GM10248 (cell line): ENCODE measurements around the gene PSMD13.
A peak's percentile ranks its signal among the peaks of the same experiment; 100 is the strongest.
"Not testable (repeated sequence)": the region's sequence is repeated elsewhere in the genome, so short reads cannot be mapped to it uniquely, and the experiment has no call there.

ENCODE experiments used
- CTCF ChIA-PET: fragments of 300-600 bp; sonication (Branson Sonifier 250); formaldehyde crosslinking; extraction: SDS; loops from one replicate; lab custom pipeline; 2021; ENCODE audit warnings: antibody characterized with exemption; lab: Yijun Ruan, JAX
- POLR2A ChIA-PET: fragments of 350-650 bp; sonication (Branson Sonifier 250); formaldehyde crosslinking; extraction: SDS; loops from one replicate; lab custom pipeline; 2020; ENCODE audit warnings: antibody characterized with exemption; lab: Yijun Ruan, JAX
- DNase-seq: peaks from one replicate; pipeline ENCODE4 v3.0.0; 2012; ENCODE audit errors: extremely low spot score
- TF ChIP-seq, protein P1 (sequence below): IDR thresholded peaks from 2 replicates; pipeline ENCODE4 v1.5.1; 2012; ENCODE audit warnings: mild to moderate bottlenecking, low read depth; ENCODE audit errors: extremely low read depth, missing control alignments, control extremely low read depth

The PSMD13 gene

DNA sequence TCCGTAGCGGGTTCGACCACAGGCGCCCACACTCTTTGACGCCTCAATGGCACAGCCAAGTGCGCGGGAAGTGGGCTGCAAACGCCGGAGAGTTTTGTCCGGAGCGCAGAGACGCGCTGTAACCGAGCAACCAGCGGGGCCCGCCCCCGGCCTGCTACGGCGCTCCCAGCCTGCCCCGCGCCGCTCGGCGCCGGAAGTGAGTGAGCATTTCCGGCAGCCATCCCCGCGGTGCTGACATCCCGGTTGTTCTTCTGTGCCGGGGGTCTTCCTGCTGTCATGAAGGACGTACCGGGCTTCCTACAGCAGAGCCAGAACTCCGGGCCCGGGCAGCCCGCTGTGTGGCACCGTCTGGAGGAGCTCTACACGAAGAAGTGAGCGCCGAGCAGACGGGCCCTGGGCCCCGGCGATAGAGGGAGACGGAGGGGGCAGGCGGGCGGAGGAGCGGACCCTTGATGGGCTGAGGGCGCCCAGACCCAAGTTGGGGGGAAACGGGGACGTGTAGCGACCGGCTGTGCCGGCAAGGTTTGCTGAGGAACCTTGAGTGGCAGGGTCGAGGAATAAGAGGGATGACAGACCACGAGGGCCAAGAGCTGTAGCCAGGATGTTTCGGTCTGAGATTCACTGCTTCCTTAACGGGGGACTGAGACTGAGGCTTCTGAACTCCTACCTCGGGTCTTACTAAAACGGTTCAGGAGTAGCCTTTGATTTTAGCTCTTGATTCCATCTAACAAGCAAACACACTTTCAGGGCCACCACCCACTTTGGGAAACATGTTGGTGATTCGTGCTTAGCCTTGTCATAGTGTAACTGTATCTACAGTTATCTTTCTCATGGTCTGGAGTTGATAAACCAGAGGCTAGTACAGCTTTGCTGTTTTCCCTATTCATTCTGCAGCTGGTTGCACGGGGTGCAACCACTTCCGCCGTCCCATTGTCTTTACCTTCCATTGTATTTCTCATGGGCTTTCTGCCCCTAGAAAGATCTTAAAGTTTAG lies at the start of gene PSMD13:
Gene PSMD13 (plus strand): TSS at position 203 of the 994 bp plus-strand sequence. CDS start 74 bp downstream, at position 277.
- TF ChIP-seq, protein P1, sequence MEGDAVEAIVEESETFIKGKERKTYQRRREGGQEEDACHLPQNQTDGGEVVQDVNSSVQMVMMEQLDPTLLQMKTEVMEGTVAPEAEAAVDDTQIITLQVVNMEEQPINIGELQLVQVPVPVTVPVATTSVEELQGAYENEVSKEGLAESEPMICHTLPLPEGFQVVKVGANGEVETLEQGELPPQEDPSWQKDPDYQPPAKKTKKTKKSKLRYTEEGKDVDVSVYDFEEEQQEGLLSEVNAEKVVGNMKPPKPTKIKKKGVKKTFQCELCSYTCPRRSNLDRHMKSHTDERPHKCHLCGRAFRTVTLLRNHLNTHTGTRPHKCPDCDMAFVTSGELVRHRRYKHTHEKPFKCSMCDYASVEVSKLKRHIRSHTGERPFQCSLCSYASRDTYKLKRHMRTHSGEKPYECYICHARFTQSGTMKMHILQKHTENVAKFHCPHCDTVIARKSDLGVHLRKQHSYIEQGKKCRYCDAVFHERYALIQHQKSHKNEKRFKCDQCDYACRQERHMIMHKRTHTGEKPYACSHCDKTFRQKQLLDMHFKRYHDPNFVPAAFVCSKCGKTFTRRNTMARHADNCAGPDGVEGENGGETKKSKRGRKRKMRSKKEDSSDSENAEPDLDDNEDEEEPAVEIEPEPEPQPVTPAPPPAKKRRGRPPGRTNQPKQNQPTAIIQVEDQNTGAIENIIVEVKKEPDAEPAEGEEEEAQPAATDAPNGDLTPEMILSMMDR = no peak
- ChIA-PET CTCF (interaction anchor here (0.8 to 9.4 kb wide), 3 partner anchors 9 to 30 kb away, joined by 3 to 85 read pairs (median 3); partner anchors contain the start of genes BET1L and RIC8A), POLR2A (interaction anchor here (1.3 kb wide), 1 partner anchor 30 kb away, joined by 4 read pairs; the partner anchor contains the start of genes BET1L and RIC8A)
- peak; percentile 93 for DNase-seq

DNA sequence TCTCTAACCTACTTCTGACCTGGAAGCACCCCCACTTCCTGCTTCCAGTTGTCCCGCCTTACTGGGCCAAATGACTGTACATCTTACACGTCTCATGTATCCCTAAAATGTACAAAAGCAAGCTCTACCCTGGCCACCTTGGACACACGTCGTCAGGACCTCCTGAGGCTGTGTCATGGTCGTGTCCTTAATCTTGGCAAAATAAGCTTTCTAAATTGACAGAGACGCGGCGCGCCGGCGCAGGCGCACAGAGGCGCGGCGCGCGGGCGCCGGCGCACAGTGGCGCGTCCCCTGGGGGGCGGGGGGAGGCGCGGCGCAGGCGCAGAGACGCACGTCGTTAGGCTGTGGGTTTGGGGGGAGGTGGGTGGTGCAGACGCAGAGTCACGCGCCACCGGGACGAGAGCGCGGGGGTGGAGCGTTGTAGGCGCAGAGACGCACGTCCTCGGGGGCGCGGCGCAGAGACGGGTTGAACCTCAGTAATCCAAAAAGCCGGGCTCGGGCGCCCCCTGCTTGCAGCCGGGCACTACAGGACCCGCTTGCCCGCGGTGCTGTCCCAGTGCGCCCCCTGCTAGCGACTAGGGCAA lies 47.5 kb upstream of the PSMD13 start:
- POLR2A ChIA-PET, CTCF ChIA-PET: not testable (repeated sequence)

DNA sequence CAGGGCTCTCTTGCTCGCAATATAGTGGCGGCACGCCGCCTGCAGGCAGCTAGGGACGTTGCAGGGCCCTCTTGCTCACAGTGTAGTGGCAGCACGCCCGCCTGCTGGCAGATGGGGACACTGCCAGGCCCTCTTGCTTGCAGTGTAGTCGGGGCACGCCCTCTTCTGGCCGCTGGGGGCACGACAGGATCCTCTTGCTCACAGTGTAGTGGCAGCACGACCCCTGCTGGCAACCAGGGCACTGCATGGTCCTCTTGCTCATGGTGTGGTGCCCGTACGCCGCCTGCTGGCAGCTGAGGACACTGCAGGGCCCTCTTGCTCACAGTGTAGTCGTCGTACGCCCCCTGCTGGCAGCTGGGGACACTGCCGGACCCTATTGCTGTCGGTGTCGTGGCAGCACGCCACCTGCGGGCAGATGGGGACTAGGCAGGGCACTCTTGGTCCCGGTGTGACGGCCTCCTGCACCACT lies 46.9 kb upstream of the PSMD13 start:
- POLR2A ChIA-PET = not testable (repeated sequence)
- TF ChIP-seq, protein P1 = peak; percentile 30

More for the DNA sequence above, 47.5 kb upstream of the PSMD13 start:
- DNase-seq = not testable (repeated sequence)

DNA sequence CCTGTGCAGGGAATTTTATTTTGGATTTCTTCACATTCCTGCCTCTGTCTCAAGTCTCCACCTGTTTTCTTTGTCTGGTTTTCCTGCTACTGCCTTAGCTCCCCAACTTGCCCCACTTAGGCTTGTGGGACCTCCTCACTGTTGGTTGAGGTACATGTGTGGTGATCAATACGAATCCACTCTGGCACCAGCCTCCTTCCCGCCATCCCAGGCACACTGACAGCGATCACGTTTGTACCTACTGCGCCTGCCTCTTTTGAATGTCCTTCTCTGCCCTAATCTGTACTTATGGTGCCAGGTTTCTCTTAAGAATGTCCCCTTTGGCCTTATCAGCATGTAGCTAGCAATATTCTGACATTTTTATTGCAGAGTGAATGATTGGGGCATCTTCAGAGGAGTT lies 46.2 kb upstream of the PSMD13 start:
- DNase-seq, CTCF ChIA-PET, POLR2A ChIA-PET: not testable (repeated sequence)

More for the DNA sequence above, 46.9 kb upstream of the PSMD13 start:
- DNase-seq, CTCF ChIA-PET: not testable (repeated sequence)

DNA sequence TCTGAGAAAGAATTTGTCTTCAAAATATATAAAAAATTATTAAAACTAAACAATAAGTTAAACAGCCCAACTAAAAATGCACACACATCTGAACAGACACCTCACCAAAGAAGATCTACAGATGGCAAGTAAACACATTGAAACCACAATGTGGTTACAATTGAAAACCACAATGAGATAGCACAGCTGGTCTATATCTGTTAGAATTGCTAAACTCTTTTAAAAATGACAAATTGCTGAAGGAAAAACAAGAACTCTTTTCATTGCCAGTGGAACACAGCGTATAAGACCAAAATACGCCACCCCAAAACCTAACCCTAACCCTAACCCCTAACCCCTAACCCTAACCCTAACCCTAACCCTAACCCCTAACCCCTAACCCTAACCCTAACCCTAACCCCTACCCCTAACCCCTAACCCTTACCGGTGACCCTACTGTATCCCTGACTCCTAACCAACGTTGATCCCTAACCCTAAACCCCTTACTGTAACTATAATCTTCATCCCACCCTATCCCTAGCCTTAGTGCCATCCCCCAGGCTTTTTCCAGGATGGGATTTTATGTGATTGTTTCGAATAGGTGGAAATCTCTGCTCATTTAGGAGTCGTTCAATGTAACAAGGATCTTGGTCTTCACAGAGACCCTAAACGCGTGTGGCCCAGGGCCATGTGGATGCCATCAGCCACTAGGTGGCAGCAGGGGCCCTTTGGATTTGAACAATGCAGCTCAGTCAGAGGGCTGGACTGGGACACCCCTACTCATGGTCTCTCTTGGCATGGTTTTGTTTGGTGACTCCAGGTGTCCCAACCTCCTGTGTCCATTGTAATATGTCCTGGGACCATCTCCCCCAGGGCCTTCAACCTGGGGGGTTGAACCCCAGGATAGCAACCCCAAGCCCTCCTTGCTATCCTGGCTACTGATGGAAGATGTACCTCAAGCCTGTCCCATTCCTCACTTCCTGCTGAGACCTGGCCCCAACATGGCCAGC lies 45.0 kb upstream of the PSMD13 start:
- POLR2A ChIA-PET, DNase-seq, CTCF ChIA-PET: not testable (repeated sequence)

DNA sequence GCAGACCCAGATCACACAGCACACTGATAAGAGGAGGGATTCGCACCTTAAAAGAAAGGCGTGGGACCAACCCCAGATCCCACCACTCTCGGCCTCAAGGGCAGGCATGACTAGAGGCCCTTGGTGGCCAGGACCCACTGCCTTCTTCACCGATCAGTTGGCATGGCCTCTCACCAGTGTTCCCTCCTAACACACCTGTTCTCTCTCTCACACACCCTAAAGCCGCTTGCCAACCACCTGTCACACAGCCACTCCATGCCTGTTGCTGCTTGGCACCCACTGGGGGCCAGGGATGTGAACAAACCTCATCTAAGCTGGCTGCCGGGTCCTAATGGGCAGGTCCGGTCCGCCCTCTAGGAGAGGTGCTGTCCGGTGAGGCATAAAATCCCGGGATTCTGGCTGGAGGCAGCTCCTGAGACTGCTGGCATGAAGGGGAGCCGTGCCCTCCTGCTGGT lies 44.1 kb upstream of the PSMD13 start, which contains the start of gene SCGB1C1:
Gene SCGB1C1 (plus strand): TSS at position 405 of the 455 bp plus-strand sequence. CDS start 22 bp downstream, at position 427.
- CTCF ChIA-PET, DNase-seq, POLR2A ChIA-PET: not testable (repeated sequence)

DNA sequence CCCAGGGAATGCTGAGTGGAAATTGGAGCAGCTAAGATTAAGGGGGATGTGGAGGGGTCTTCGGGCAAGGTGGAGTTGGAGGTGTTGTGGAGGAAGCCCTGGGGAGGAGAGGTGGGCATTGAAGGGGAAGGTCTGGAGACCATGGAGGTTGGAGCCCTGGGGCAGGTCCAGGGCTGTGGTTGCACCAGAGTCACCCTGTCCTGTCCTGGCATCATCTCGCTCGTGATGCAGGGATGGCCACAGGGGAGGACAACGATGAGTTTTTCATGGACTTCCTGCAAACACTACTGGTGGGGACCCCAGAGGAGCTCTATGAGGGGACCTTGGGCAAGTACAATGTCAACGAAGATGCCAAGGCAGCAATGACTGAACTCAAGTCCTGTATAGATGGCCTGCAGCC lies 43.3 kb upstream of the PSMD13 start:
- DNase-seq, CTCF ChIA-PET, POLR2A ChIA-PET: not testable (repeated sequence)

DNA sequence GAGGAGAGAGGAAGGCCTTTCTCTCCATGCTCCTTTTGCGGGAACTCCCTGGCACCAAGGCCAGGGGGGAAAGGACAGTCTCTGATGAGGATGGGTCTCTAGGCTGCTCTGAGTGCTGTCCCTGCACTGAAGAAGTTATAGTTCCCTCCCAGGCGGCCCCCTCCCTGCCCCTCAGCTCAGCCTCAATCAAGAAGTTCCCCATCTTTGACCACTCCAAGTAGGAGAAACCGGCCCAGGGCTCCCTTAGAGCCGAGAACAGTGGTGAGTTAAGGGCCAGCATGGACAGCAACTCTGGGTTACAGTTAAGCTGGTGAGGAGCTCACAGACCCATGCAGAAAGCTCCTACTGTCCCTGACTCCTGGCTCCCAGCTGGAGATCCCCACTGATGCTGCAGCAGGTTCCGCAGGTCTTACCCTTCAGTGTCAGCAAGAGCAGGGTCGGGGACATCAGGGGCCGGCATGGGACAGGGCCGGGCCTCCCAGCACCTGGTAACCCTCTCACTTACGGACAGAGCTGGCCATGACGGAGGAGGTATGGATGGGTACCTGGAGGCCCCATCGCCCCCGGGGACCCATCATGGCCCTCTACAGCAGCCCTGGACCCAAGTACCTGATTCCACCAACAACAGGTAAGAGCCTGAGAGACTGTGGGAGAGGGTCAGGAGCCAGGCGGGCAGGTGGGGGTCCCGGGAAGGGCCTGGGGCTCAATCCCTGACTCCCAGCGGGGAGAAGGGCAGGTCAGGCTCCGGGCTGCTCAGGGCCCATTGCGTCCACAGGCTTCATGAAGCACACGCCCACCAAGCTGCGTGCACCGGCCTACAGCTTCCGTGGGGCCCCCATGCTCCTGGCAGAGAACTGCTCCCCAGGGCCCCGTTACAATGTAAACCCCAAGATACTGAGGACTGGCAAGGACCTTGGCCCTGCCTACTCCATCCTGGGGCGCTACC lies 39.7 kb upstream of the PSMD13 start:
- CTCF ChIA-PET = no interaction called here

More for the DNA sequence above, 39.7 kb upstream of the PSMD13 start:
- no peak for DNase-seq
- POLR2A ChIA-PET = no interaction called here
- TF ChIP-seq, protein P1 = no peak
